HG03097 (cell line): ENCODE measurements around the gene FTL.
"Not testable (repeated sequence)": the region's sequence is repeated elsewhere in the genome, so short reads cannot be mapped to it uniquely, and the experiment has no call there.

Experiments
- ATAC-seq: cut with Tn5 transposase; IDR thresholded peaks from one replicate; pipeline ENCODE4 v1.9.1; 2021; ENCODE audit not compliant: unreplicated experiment, low FRiP score

Gene FTL

DNA sequence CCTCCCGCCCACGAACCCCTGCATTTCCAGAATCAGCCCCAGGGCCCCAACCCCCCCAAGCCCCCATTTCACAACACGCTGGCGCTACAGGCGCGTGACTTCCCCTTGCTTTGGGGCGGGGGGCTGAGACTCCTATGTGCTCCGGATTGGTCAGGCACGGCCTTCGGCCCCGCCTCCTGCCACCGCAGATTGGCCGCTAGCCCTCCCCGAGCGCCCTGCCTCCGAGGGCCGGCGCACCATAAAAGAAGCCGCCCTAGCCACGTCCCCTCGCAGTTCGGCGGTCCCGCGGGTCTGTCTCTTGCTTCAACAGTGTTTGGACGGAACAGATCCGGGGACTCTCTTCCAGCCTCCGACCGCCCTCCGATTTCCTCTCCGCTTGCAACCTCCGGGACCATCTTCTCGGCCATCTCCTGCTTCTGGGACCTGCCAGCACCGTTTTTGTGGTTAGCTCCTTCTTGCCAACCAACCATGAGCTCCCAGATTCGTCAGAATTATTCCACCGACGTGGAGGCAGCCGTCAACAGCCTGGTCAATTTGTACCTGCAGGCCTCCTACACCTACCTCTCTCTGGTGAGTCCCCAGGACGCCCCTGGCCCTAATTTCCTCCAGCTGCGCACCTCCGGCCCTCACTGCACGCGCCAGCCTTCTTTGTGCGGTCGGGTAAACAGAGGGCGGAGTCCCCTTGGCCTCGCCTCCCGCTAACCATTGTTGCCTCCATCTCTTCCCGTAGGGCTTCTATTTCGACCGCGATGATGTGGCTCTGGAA, at the start of gene FTL:
Gene FTL (plus strand): TSS at position 270 of the 766 bp plus-strand sequence. CDS start 199 bp downstream, at position 469.
- peak; percentile 55 for ATAC-seq

GRCh38 chr19:48915757-48916156, 49.4 kb upstream of the FTL start:
- ATAC-seq, result no peak

DNA sequence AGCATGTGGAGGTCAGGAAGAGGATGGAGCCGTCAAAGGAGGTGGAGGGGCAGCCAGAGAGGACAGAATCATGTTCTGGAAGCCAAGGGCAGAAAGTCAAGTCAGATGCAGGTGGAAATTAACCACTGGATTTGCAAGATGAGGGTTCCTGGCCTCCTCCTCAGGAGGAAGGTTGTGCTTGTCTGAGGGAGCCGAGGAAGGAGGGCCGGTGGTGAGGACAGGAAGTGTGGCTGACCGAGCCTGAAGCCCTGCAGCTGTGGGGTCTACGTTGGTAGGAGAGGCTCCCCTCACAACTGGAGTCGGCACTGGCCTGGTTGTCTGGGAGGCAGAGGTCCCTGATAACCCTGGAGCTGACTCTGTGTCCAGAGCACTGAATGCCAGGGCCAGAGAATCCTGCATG, 47.0 kb upstream of the FTL start:
- no peak for ATAC-seq

DNA sequence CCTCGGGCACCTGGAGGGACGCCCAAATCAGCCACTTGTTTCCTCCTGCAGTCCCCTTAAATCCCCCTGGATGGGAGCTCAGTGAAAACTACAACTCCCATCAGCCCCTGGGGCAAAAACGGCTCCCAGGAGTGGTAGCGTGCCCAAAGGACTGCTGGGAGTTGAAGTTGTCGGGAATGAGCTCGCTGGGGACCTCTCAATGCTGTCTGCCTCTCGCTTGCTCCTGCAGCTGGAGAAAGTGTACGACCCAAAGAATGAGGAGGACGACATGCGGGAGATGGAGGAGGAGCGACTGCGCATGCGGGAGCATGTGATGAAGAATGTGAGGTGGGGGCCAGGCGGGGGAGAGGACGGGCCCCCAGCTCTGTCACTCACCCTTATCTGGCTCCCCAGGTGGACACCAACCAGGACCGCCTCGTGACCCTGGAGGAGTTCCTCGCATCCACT, 46.3 kb upstream of the FTL start:
- ATAC-seq, result no peak

GRCh38 chr19:48919271-48919670, 45.8 kb upstream of the FTL start:
- ATAC-seq, result not testable (repeated sequence)

- no peak for ATAC-seq
Observed at GRCh38 chr19:48920949-48921348, 44.2 kb upstream of the FTL start.

DNA sequence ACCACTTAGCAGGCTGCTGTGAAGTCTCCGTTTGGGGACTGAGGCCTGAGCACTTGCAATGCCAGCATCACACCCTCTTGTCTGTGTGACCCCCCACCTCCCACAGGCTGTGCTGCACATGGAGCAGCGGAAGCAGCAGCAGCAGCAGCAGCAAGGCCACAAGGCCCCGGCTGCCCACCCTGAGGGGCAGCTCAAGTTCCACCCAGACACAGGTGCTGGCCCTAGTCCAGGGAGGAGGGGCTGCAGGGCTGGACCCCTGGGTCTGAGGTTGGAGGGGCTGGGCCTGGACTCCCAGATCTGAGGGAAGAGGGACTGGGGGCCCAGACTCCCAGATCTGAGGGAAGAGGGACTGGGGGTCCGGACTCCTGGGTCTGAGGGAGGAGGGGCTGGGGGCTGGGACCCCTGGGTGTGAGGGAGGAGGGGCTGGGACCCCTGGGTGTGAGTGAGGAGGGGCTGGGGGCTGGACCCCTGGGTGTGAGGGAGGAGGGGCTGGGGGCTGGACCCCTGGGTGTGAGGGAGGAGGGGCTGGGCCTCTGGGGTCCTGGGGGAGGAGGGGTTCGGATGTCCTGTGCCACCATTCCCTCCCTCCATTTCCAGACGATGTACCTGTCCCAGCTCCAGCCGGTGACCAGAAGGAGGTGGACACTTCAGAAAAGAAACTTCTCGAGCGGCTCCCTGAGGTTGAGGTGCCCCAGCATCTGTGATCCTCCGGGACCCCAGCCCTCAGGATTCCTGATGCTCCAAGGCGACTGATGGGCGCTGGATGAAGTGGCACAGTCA, 43.2 kb upstream of the FTL start:
- no peak for ATAC-seq

DNA sequence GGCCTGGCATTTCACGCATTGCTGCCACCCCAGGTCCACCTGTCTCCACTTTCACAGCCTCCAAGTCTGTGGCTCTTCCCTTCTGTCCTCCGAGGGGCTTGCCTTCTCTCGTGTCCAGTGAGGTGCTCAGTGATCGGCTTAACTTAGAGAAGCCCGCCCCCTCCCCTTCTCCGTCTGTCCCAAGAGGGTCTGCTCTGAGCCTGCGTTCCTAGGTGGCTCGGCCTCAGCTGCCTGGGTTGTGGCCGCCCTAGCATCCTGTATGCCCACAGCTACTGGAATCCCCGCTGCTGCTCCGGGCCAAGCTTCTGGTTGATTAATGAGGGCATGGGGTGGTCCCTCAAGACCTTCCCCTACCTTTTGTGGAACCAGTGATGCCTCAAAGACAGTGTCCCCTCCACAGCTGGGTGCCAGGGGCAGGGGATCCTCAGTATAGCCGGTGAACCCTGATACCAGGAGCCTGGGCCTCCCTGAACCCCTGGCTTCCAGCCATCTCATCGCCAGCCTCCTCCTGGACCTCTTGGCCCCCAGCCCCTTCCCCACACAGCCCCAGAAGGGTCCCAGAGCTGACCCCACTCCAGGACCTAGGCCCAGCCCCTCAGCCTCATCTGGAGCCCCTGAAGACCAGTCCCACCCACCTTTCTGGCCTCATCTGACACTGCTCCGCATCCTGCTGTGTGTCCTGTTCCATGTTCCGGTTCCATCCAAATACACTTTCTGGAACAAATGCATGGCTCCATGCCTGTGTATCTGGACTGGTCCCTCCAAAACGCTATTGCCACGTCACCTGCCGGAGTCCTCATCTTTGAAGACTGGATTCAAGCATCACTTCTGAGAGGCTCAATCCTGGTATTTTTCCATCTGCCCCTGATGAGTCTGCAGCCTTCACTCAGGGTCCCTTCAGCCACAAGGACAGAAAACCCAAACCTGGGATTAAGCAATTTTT, 42.3 kb upstream of the FTL start:
- no peak for ATAC-seq

- ATAC-seq, result no peak
Observed at GRCh38 chr19:48925240-48925843, 39.8 kb upstream of the FTL start.

DNA sequence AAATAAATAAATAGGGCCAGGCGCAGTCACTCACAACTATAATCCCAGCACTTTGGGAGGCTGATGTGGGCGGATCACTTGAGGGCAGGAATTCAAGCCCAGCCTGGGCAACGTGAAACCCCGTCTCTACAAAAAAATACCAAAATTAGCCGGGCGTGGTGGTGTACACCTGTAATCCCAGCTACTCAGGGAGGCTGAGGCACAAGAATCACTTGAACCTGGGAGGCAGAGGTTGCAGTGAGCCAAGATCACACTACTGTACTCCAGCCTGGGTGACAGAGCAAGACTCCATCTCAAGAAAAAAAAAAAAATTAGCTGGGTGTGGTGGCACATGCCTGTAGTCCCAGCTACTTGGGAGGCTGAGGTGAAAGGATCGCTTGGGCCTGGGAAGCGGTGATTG, 39.2 kb upstream of the FTL start:
- ATAC-seq, result not testable (repeated sequence)

- no peak for ATAC-seq
Observed at GRCh38 chr19:48926909-48927308, 38.2 kb upstream of the FTL start.

DNA sequence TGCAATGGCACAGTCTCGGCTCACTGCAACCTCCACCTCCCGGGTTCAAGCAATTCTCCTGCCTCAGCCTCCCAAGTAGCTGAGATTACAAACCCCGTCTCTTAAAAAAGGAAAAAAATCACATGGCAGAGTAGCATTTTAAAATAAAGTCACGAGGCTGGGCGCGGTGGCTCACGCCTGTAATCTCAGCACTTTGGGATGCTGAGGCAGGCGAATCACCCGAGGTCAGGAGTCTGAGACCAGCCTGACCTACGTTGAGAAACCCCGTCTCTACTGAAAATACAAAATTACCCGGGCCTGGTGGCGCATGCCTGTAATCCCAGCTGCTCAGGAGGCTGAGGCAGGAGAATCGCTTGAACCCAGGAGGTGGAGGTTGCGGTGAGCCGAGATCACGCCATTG, 37.4 kb upstream of the FTL start:
- not testable (repeated sequence) for ATAC-seq

DNA sequence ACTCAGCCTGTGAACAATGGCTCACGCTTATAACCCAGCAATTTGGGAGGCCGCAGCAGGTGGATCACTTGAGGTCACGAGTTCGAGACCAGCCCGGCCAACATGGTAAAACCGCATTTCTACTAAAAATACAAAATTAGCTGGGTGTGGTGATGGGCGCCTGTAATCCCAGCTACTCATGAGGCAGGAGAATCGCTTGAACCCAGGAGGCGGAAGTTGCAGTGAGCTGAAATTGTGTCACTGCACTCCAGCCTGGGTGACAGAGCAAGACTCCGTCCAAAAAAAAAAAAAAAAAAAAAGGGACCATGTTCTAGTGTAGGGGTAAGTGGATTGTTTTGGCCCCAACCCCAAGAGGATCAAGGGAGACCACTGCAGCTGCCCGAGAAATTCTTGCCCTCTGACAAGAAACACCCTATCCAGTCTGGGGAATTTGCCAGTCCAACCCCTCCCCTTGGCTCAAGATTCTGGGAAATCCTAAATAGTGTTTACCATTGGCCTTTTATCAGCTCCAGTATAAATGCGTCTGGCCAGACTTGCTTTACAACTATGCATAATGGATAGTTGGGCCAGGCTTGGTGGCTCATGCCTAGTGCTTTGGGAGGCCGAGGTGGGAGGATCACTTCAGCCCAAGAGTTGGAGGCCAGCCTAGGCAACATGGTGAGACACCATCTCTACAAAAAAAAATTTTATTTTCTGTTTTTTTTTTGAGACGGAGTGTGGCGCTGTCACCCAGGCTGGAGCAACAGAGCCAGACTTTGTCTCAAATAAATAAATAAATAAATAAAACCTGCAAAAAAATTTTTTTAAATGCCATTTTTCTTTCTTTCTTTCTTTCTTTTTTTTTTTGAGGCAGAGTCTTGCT, 36.7 kb upstream of the FTL start:
- ATAC-seq, result no peak

- ATAC-seq, result no peak
Observed at GRCh38 chr19:48933382-48933932, 31.7 kb upstream of the FTL start, which contains the start of gene DHDH. Gene DHDH (plus strand): TSS chr19:48933699. CDS start chr19:48933722, 23 bp downstream.

DNA sequence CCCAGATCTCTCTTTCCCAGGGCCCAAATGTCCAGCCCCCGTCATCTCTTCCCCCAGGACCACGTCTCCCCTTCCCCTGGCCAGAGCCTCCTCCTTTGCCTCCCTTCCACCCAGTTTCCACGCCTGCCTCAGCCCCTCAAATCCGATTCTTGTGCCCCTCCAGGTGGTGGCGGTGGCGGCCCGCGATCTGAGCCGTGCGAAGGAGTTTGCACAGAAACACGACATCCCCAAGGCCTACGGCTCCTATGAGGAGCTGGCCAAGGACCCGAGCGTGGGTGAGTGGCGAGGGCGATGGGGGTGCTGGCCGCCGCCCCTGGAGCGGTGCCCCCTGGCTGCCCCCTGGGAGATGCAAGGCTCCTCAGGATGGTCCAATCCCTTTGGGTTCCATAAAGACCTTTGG, 30.3 kb upstream of the FTL start:
- no peak for ATAC-seq

DNA sequence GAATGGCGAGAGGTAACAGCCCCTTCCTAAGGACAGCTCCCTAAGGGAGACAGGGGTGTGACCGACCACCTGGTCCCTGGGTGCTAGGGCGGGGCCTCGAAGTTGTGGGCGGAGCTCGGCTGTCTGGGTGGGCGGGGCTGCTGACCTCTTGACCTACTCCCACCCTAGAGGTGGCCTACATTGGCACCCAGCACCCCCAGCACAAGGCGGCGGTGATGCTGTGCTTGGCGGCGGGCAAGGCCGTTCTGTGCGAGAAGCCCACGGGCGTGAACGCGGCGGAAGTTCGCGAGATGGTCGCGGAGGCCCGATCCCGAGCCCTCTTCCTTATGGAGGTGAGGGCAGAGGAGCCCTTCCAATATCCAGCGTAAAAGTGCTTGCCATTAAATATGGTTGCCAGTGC, 29.2 kb upstream of the FTL start:
- no peak for ATAC-seq

GRCh38 chr19:48938256-48938655, 26.9 kb upstream of the FTL start:
- no peak for ATAC-seq

GRCh38 chr19:48940902-48941301, 24.2 kb upstream of the FTL start:
- no peak for ATAC-seq

DNA sequence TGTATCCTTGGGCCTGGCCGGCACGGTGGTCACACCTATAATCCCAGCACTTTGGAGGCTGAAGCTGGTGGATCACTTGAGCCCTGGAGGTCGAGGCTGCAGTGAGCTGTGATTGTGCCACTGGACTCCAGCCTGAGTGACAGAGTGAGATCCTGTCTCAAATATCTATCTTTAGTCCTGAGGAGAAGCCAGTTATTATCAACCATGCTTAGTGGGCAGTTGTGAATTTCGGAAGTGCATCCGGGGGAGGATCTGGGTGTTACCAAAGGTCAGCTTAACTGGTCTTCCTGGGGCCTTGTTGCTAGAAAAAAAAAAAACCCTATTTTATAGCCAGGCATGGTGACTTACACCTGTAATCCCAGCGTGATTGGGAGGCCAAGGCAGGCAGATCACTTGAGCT, 22.0 kb upstream of the FTL start:
- no peak for ATAC-seq
